A549 (cell line): ENCODE data around the gene GPRIN3.
"Not testable (repeated sequence)": the region's sequence is repeated elsewhere in the genome, so short reads cannot be mapped to it uniquely, and the experiment has no call there.

ENCODE experiments used
- CHD2 ChIP-seq: fragments of 150-350 bp; IDR thresholded peaks from 2 replicates; pipeline ENCODE4 v1.6.1; 2014; ENCODE audit warnings: low read length; ENCODE audit not compliant: partially characterized antibody
- CTCF ChIP-seq: fragments of >200 bp; sonication (Bioruptor Twin); formaldehyde crosslinking; IDR thresholded peaks from 3 replicates; pipeline ENCODE4 v1.5.1; 2016
- EP300 ChIP-seq, 2 experiments: fragments of >200 bp; sonication (Bioruptor Twin); formaldehyde crosslinking; IDR thresholded peaks; 2 replicates in 1 of 2; 3 replicates in 1 of 2; pipeline ENCODE4 v1.6.1; 2016 to 2017
- HMGXB4 ChIP-seq: fragments of 250-450 bp; sonication (Bioruptor Pico); IDR thresholded peaks from 2 replicates; pipeline ENCODE4 v1.5.0; 2021; ENCODE audit warnings: mild to moderate bottlenecking, moderate library complexity, borderline replicate concordance
- MAX ChIP-seq: IDR thresholded peaks from 2 replicates; pipeline ENCODE4 v1.6.1; 2012
- PHF8 ChIP-seq: fragments of 200-600 bp; sonication (generic); IDR thresholded peaks from 2 replicates; pipeline ENCODE4 v1.6.1; 2016; ENCODE audit warnings: low read depth, mild to moderate bottlenecking, antibody characterized with exemption, moderate library complexity, borderline replicate concordance
- RAD21 ChIP-seq, 2 experiments: fragments of >200 bp in 1 of 2; sonication (Bioruptor Twin) in 1 of 2; formaldehyde crosslinking in 1 of 2; IDR thresholded peaks in 1 of 2; conservative IDR thresholded peaks in 1 of 2; 2 replicates in 1 of 2; 3 replicates in 1 of 2; pipeline ENCODE4 v1.6.1; 2012 to 2018; ENCODE audit warnings: inconsistent platforms in 1 of 2
- SMC3 ChIP-seq: fragments of >200 bp; sonication (Bioruptor Twin); formaldehyde crosslinking; IDR thresholded peaks from 3 replicates; pipeline ENCODE4 v1.6.1; 2018; ENCODE audit warnings: inconsistent platforms
- TF ChIP-seq, protein P1 (sequence below): IDR thresholded peaks from 2 replicates; pipeline ENCODE4 v1.6.1; 2012; ENCODE audit warnings: low read depth, borderline replicate concordance

GRCh38 chr4:89309154-89309553 lies 1.6 kb upstream of the GPRIN3 start:
- not testable (repeated sequence) for TF ChIP-seq CTCF; MAX; PHF8; RAD21 (conservative IDR thresholded peaks at IDR 0.05 in 1 of 2, IDR thresholded peaks at IDR 0.05 in 1 of 2); EP300 (IDR thresholded peaks at IDR 0.05); SMC3; HMGXB4 (CRISPR knock-in tag); CHD2
- TF ChIP-seq, protein P1, sequence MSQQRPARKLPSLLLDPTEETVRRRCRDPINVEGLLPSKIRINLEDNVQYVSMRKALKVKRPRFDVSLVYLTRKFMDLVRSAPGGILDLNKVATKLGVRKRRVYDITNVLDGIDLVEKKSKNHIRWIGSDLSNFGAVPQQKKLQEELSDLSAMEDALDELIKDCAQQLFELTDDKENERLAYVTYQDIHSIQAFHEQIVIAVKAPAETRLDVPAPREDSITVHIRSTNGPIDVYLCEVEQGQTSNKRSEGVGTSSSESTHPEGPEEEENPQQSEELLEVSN = not testable (repeated sequence)
